Liver (tissue), 9 donors: ENCODE measurements around the gene HIBADH. TPM values are rescaled to one million over a fixed set of nuclear protein-coding genes. Genes with fewer than 3 reads are reported as not detected.

Source experiments
- DNase-seq: peaks from one replicate; pipeline ENCODE4 v3.0.0-alpha.2; 2017; ENCODE audit warnings: low spot score
- H3K27ac ChIP-seq, 2 donors: one replicate each; pipeline ENCODE4 v1.7.0; 2013; ENCODE audit warnings: inconsistent platforms in 2 of 2, low read length in 2 of 2, control low read depth in 1 of 2, low read depth in 1 of 2, mild to moderate bottlenecking in 1 of 2
- H3K27me3 ChIP-seq, 4 donors: one replicate each; pipeline versions ENCODE4 v1.6.1 to v1.7.0; 2013; ENCODE audit warnings: low read length in 3 of 4, inconsistent platforms in 1 of 4, mild to moderate bottlenecking in 1 of 4, moderate library complexity in 1 of 4; ENCODE audit not compliant: control insufficient read depth in 4 of 4, insufficient read depth in 4 of 4
- H3K36me3 ChIP-seq, 4 donors: one replicate each; pipeline versions ENCODE4 v1.6.1 to v1.7.0; 2013; ENCODE audit warnings: low read length in 3 of 4, mild to moderate bottlenecking in 3 of 4, low read depth in 1 of 4, moderate library complexity in 1 of 4; ENCODE audit not compliant: control insufficient read depth in 4 of 4, insufficient read depth in 3 of 4
- H3K4me1 ChIP-seq, 4 donors: one replicate each; pipeline versions ENCODE4 v1.6.1 to v1.7.0; 2013; ENCODE audit warnings: low read length in 3 of 4, mild to moderate bottlenecking in 3 of 4, moderate library complexity in 1 of 4; ENCODE audit not compliant: control insufficient read depth in 4 of 4, insufficient read depth in 4 of 4
- H3K4me3 ChIP-seq, 3 donors: one replicate each; pipeline versions ENCODE4 v1.6.1 to v1.7.0; 2013; ENCODE audit warnings: low read length in 3 of 3, control low read depth in 1 of 3, low read depth in 1 of 3, mild to moderate bottlenecking in 1 of 3
- H3K9ac ChIP-seq, 2 donors: one replicate each; pipeline ENCODE4 v1.7.0; 2013; ENCODE audit warnings: low read length in 2 of 2, mild to moderate bottlenecking in 2 of 2, moderate library complexity in 2 of 2, control low read depth in 1 of 2, low read depth in 1 of 2
- H3K9me3 ChIP-seq, 4 donors: one replicate each; pipeline versions ENCODE4 v1.6.1 to v1.7.0; 2013; ENCODE audit warnings: low read length in 3 of 4; ENCODE audit not compliant: control insufficient read depth in 4 of 4
- ATF3 ChIP-seq: IDR thresholded peaks from 2 replicates; pipeline ENCODE4 v1.6.1; 2016; ENCODE audit warnings: antibody characterized with exemption
- CTCF ChIP-seq: fragments of 150-350 bp; IDR thresholded peaks from 2 replicates; pipeline ENCODE4 v1.5.1; 2017; ENCODE audit warnings: improper control_type of control experiment, low read depth, low read length; ENCODE audit not compliant: missing input control
- EGR1 ChIP-seq, 2 donors: IDR thresholded peaks; 2 replicates each; pipeline ENCODE4 v1.6.1; 2016 to 2018; ENCODE audit warnings: antibody characterized with exemption in 2 of 2, low read depth in 2 of 2
- FOXA1 ChIP-seq: IDR thresholded peaks from 2 replicates; pipeline ENCODE4 v1.6.1; 2016; ENCODE audit warnings: antibody characterized with exemption
- FOXA2 ChIP-seq: IDR thresholded peaks from 2 replicates; pipeline ENCODE4 v1.6.1; 2016; ENCODE audit warnings: antibody characterized with exemption
- GABPA ChIP-seq, 2 donors: IDR thresholded peaks in 1 of 2; conservative IDR thresholded peaks in 1 of 2; 2 replicates each; pipeline ENCODE4 v1.6.1; 2016; ENCODE audit warnings: antibody characterized with exemption in 2 of 2, mild to moderate bottlenecking in 1 of 2, moderate library complexity in 1 of 2
- HNF4A ChIP-seq, 2 donors: conservative IDR thresholded peaks; 2 replicates each; pipeline ENCODE4 v1.6.1; 2016; ENCODE audit warnings: antibody characterized with exemption in 2 of 2, mild to moderate bottlenecking in 2 of 2
- HNF4G ChIP-seq: IDR thresholded peaks from 2 replicates; pipeline ENCODE4 v1.6.1; 2016; ENCODE audit warnings: antibody characterized with exemption
- JUND ChIP-seq, 2 donors: IDR thresholded peaks; 2 replicates each; pipeline ENCODE4 v1.6.1; 2016; ENCODE audit warnings: antibody characterized with exemption in 2 of 2
- MAX ChIP-seq: IDR thresholded peaks from 2 replicates; pipeline ENCODE4 v1.6.1; 2016; ENCODE audit warnings: antibody characterized with exemption
- NR2F2 ChIP-seq: IDR thresholded peaks from 2 replicates; pipeline ENCODE4 v1.6.1; 2016; ENCODE audit warnings: antibody characterized with exemption
- RAD21 ChIP-seq, 2 donors: IDR thresholded peaks; 2 replicates each; pipeline ENCODE4 v1.6.1; 2016; ENCODE audit warnings: antibody characterized with exemption in 2 of 2, mild to moderate bottlenecking in 2 of 2
- REST ChIP-seq: IDR thresholded peaks from 2 replicates; pipeline ENCODE4 v1.6.1; 2016; ENCODE audit warnings: antibody characterized with exemption, mild to moderate bottlenecking
- RXRA ChIP-seq, 2 donors: IDR thresholded peaks; 2 replicates each; pipeline ENCODE4 v1.6.1; 2017 to 2018; ENCODE audit warnings: antibody characterized with exemption in 2 of 2, mild to moderate bottlenecking in 1 of 2
- SP1 ChIP-seq: IDR thresholded peaks from 2 replicates; pipeline ENCODE4 v1.6.1; 2018; ENCODE audit warnings: antibody characterized with exemption, mild to moderate bottlenecking
- TAF1 ChIP-seq: conservative IDR thresholded peaks from 2 replicates; pipeline ENCODE4 v1.6.1; 2016; ENCODE audit warnings: antibody characterized with exemption, mild to moderate bottlenecking
- YY1 ChIP-seq: IDR thresholded peaks from 2 replicates; pipeline ENCODE4 v1.6.1; 2016; ENCODE audit warnings: antibody characterized with exemption, mild to moderate bottlenecking
- WGBS: extraction: QIAGEN DNeasy Blood & Tissue Kit; methylation state at CpG from one replicate; pipeline ENCODE4 v1.1.7; 2013; 5-methylcytosine and 5-hydroxymethylcytosine counted together
- polyA plus RNA-seq, 2 donors: library from polyadenylated mRNA; stranded (reverse) in 1 of 2; unstranded in 1 of 2; fragments of 200-250 nt in 1 of 2; fragments of >200 nt in 1 of 2; fragmentation: Nextera tagmentation in 1 of 2; extraction: Ambion mirVana in 1 of 2; gene quantifications; one replicate each; pipeline versions ENCODE4 v1.2.1 to v1.2.3, GENCODE V29; 2013 to 2015
- total RNA-seq, 2 donors: library from RNA; depleted of rRNA; stranded (reverse); fragments of >200 nt; gene quantifications; one replicate each; pipeline ENCODE4 v1.2.3, GENCODE V29; 2014
- TF ChIP-seq, protein P1 (sequence below): IDR thresholded peaks from 2 replicates; pipeline ENCODE4 v1.6.1; 2016; ENCODE audit warnings: antibody characterized with exemption
- donor health status: healthy.
- donor health status: healthy.
- donor health status: healthy.
- donor health status: healthy.
- donor health status: healthy.

Gene HIBADH
- total and polyA plus RNA-seq, 4 donors: 27.7 to 78.9 (median 58.2) TPM

DNA sequence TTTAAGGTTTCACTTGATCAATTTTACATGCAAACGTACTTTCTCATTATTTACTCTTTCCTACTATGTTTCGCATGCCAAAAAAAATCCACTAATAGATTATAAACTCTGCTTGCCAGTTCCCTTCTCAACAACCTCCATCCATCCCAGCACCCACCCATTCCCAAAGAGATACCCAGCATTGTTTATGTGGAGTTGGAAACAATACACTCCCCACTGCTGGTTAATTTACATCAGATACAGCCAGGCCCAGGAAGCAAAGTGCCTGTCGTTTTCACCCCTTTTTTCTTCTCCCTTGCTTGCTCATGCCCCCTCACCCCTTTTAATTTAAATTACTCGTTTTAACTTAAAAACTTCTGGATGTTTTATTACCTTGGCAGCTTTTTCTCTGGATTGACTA, 59.9 kb downstream of the HIBADH start:
- DNase-seq: no peak
- Histone ChIP-seq H3K36me3 (no peaks in the 10 kb centered on the region), H3K27me3 (no peaks in the 10 kb centered on the region), H3K9ac (no peak overlapping the region), H3K27ac (no peak overlapping the region), H3K4me1 (peaks cover 2 to 51% (median 38%) of the 10 kb centered on the region in 4 donors), H3K9me3 (no peaks in the 10 kb centered on the region), H3K4me3 (no peak overlapping the region)
- TF ChIP-seq JUND (IDR thresholded peaks at IDR 0.05): no peak
- TF ChIP-seq GABPA (IDR thresholded peaks at IDR 0.05 in 1 of 2, conservative IDR thresholded peaks at IDR 0.05 in 1 of 2): no peak
- TF ChIP-seq, protein P1, sequence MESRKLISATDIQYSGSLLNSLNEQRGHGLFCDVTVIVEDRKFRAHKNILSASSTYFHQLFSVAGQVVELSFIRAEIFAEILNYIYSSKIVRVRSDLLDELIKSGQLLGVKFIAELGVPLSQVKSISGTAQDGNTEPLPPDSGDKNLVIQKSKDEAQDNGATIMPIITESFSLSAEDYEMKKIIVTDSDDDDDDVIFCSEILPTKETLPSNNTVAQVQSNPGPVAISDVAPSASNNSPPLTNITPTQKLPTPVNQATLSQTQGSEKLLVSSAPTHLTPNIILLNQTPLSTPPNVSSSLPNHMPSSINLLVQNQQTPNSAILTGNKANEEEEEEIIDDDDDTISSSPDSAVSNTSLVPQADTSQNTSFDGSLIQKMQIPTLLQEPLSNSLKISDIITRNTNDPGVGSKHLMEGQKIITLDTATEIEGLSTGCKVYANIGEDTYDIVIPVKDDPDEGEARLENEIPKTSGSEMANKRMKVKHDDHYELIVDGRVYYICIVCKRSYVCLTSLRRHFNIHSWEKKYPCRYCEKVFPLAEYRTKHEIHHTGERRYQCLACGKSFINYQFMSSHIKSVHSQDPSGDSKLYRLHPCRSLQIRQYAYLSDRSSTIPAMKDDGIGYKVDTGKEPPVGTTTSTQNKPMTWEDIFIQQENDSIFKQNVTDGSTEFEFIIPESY: no peak
- TF ChIP-seq RXRA (IDR thresholded peaks at IDR 0.05): no peak
- no peak for TF ChIP-seq HNF4G
- TF ChIP-seq EGR1 (IDR thresholded peaks at IDR 0.05; ENCODE audit: low read depth in 2 of 2): no peak
- TF ChIP-seq HNF4A (conservative IDR thresholded peaks at IDR 0.05): no peak
- no peak for TF ChIP-seq CTCF
- no peak for TF ChIP-seq YY1
- no peak for TF ChIP-seq RAD21 (IDR thresholded peaks at IDR 0.05)
- TF ChIP-seq ATF3: no peak
- no peak for TF ChIP-seq TAF1
- TF ChIP-seq FOXA2: no peak
- TF ChIP-seq MAX: no peak
- TF ChIP-seq NR2F2: no peak
- no peak for TF ChIP-seq REST
- no peak for TF ChIP-seq FOXA1
- no peak for TF ChIP-seq SP1
- 48% methylated on average over 4 of the region's 4 CpGs for WGBS
